Stromal cell of bone marrow (primary cell): ENCODE measurements around the gene PSMB7.

Experiments used
- DNase-seq: peaks from one replicate; pipeline ENCODE4 v3.0.0-alpha.2; 2012; ENCODE audit warnings: low read depth

PSMB7 gene

GRCh38 chr9:124415102-124415851 is at the start of gene PSMB7:
Gene PSMB7, minus strand, starts transcription at chr9:124415442. Its CDS starts 17 bp downstream, at chr9:124415425.
- peak; percentile 90 for DNase-seq

- no peak for DNase-seq
These were observed 47.5 kb upstream of the PSMB7 start for GRCh38 chr9:124462739-124463138.

- DNase-seq = no peak
These were observed 43.2 kb upstream of the PSMB7 start for GRCh38 chr9:124458441-124458840.

- no peak for DNase-seq
These were observed 42.7 kb upstream of the PSMB7 start for GRCh38 chr9:124457887-124458431.

GRCh38 chr9:124457079-124457886 is 42.0 kb upstream of the PSMB7 start:
- no peak for DNase-seq

GRCh38 chr9:124456341-124457078 is 41.3 kb upstream of the PSMB7 start:
- no peak for DNase-seq

- no peak for DNase-seq
These were observed 40.6 kb upstream of the PSMB7 start for GRCh38 chr9:124455820-124456219.

GRCh38 chr9:124454791-124455443 is 39.7 kb upstream of the PSMB7 start:
- no peak for DNase-seq

- no peak for DNase-seq
These were observed 39.1 kb upstream of the PSMB7 start for GRCh38 chr9:124454296-124454695.

- DNase-seq = no peak
These were observed 38.4 kb upstream of the PSMB7 start for GRCh38 chr9:124453586-124454191.

GRCh38 chr9:124452841-124453585 is 37.8 kb upstream of the PSMB7 start:
- no peak for DNase-seq

- no peak for DNase-seq
These were observed 37.1 kb upstream of the PSMB7 start for GRCh38 chr9:124452326-124452725.

GRCh38 chr9:124450931-124451661 is 35.9 kb upstream of the PSMB7 start:
- DNase-seq = no peak

- no peak for DNase-seq
These were observed 35.1 kb upstream of the PSMB7 start, which contains the start of gene ADGRD2 for GRCh38 chr9:124450241-124450924. Gene ADGRD2, plus strand, starts transcription at chr9:124450451. Its CDS starts 1,216 bp downstream, at chr9:124451667.

GRCh38 chr9:124449381-124450151 is 34.3 kb upstream of the PSMB7 start:
- DNase-seq = no peak

- DNase-seq = no peak
These were observed 32.8 kb upstream of the PSMB7 start for GRCh38 chr9:124448019-124448418.

- DNase-seq = no peak
These were observed 32.0 kb upstream of the PSMB7 start for GRCh38 chr9:124447297-124447661.

GRCh38 chr9:124444166-124444565 is 28.9 kb upstream of the PSMB7 start:
- no peak for DNase-seq
